ENCODE data around the gene CCDC85C.
A peak's percentile ranks its signal among the peaks of the same experiment; 100 is the strongest.

CCDC85C gene

DNA sequence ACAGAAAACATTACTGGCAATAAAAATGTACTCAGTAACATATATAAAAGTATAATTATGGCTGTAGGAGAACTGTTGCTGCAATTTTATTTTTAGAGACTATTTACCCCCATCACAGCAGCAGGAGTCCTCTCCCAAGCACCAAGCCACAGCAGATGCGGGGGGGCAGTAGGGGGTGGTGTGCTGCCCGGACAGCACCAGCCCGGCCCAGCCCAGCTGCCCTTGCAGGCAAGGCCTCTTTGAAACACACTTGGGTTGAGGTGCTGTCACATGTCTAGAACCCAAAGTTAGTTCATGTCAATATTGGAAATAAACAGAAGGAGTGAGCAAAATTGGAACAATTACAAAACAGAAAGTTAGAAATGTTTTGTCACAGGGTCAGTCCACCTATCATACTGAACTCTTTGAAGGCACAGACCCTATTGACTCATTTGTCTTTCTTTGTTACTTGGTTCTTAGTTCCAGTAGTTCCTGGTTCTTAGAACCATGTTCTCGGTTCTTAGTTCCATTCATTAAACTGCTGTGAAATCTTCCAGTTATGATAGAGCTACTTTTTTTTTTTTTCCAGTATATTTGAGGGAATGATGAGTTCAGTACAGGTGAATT is 100.1 kb downstream of the CCDC85C start:
- peaks cover 46% of the 10 kb centered on the region for H3K36me3 ChIP-seq (ENCODE audit: insufficient read depth, low read length)
- no peak overlapping the region for H2AFZ ChIP-seq (ENCODE audit: low read length, unreplicated experiment)
- H3K27me3 ChIP-seq (ENCODE audit: insufficient read depth, low read length) = no peaks in the 10 kb centered on the region
- H3K27ac ChIP-seq (ENCODE audit: low read depth, low read length) = no peak overlapping the region
- H3K4me1 ChIP-seq (ENCODE audit: control insufficient read depth, insufficient read depth, low read length, unreplicated experiment) = no peaks in the 10 kb centered on the region
- no peak overlapping the region for H3K4me3 ChIP-seq (ENCODE audit: low read depth, low read length)
- H3K79me2 ChIP-seq (ENCODE audit: control insufficient read depth, insufficient read depth, low read length, unreplicated experiment) = no peaks in the 10 kb centered on the region

- no peak overlapping the region for H3K4me3 ChIP-seq (ENCODE audit: low read depth, low read length)
- H3K27ac ChIP-seq (ENCODE audit: low read depth, low read length) = no peak overlapping the region
- no peaks in the 10 kb centered on the region for H3K79me2 ChIP-seq (ENCODE audit: control insufficient read depth, insufficient read depth, low read length, unreplicated experiment)
- no peaks in the 10 kb centered on the region for H3K27me3 ChIP-seq (ENCODE audit: insufficient read depth, low read length)
- no peak overlapping the region for H2AFZ ChIP-seq (ENCODE audit: low read length, unreplicated experiment)
- no peaks in the 10 kb centered on the region for H3K4me1 ChIP-seq (ENCODE audit: control insufficient read depth, insufficient read depth, low read length, unreplicated experiment)
- peaks cover 41% of the 10 kb centered on the region for H3K36me3 ChIP-seq (ENCODE audit: insufficient read depth, low read length)
These were observed 101.0 kb downstream of the CCDC85C start for GRCh38 chr14:99502989-99503421.

DNA sequence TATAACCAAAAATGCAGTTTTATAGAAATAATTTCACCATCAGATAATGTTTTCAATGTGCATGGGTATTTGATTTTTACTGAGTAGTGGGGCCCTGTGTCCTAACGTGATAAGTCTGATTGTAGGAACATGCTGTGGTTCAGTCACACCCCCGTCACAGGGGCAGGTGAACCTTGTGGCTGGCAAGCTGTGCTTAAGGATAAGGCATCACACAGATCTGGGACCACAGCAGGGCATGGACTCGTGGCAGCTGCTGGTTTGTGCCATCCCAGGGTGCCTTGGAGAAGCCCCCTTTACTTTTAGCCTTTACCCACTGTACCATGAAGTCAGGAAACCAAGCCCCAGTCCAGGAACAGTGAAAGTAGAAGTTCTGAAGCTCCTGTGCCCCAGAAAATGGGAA is 106.1 kb downstream of the CCDC85C start:
- Histone ChIP-seq H3K79me2 (ENCODE audit: control insufficient read depth, insufficient read depth, low read length, unreplicated experiment) (peaks cover 15% of the 10 kb centered on the region), H2AFZ (ENCODE audit: low read length, unreplicated experiment) (no peak overlapping the region), H3K36me3 (ENCODE audit: insufficient read depth, low read length) (peaks cover 51% of the 10 kb centered on the region), H3K27me3 (ENCODE audit: insufficient read depth, low read length) (no peaks in the 10 kb centered on the region), H3K4me1 (ENCODE audit: control insufficient read depth, insufficient read depth, low read length, unreplicated experiment) (no peaks in the 10 kb centered on the region), H3K27ac (ENCODE audit: low read depth, low read length) (no peak overlapping the region), H3K4me3 (ENCODE audit: low read depth, low read length) (no peak overlapping the region)

DNA sequence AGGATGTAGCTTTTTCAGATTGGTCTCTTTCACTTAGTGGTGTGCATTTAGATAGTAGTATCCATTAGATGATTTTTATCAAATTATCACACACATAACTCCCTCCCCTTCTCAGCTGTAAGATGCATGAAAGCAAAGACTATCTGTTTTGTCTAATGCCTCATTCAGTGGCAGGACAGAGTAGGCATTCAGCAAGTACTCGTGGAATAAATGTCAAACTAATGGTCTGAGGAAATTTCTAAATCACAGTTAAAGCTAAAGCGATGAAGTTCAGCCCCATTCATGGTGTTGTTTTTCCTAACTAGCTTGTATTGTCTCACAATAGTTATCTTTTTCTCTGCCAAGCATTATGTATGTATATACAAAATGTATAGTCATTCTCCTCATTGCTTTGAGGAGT is 106.7 kb downstream of the CCDC85C start:
- Histone ChIP-seq H3K4me3 (ENCODE audit: low read depth, low read length) (no peak overlapping the region), H3K27ac (ENCODE audit: low read depth, low read length) (no peak overlapping the region), H3K27me3 (ENCODE audit: insufficient read depth, low read length) (no peaks in the 10 kb centered on the region), H2AFZ (ENCODE audit: low read length, unreplicated experiment) (no peak overlapping the region), H3K79me2 (ENCODE audit: control insufficient read depth, insufficient read depth, low read length, unreplicated experiment) (peaks cover 20% of the 10 kb centered on the region), H3K36me3 (ENCODE audit: insufficient read depth, low read length) (peaks cover 46% of the 10 kb centered on the region), H3K4me1 (ENCODE audit: control insufficient read depth, insufficient read depth, low read length, unreplicated experiment) (no peaks in the 10 kb centered on the region)

DNA sequence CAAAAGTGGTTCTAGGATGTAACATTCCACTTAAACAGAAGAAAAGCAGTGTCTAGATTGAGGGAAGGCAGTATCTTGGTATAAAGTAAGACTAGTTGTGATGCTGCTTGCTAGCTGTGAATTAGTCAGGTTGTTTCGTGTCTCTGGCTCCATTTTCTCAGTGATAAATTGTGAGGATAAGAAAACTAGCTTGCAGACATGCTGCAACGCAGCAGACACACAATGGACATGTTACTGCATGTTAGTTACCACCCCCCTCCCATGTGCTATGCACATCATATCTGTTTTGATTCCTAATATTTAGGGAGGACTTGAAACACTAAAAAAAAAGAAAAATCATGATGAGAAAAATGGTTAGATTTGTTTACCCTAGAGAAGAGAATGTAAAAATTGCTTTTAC is 119.9 kb downstream of the CCDC85C start:
- peaks cover 89% of the 10 kb centered on the region for H3K79me2 ChIP-seq (ENCODE audit: control insufficient read depth, insufficient read depth, low read length, unreplicated experiment)
- no peak overlapping the region for H3K4me3 ChIP-seq (ENCODE audit: low read depth, low read length)
- no peak overlapping the region for H3K27ac ChIP-seq (ENCODE audit: low read depth, low read length)
- no peaks in the 10 kb centered on the region for H3K27me3 ChIP-seq (ENCODE audit: insufficient read depth, low read length)
- H2AFZ ChIP-seq (ENCODE audit: low read length, unreplicated experiment) = no peak overlapping the region
- H3K36me3 ChIP-seq (ENCODE audit: insufficient read depth, low read length) = no peaks in the 10 kb centered on the region
- H3K4me1 ChIP-seq (ENCODE audit: control insufficient read depth, insufficient read depth, low read length, unreplicated experiment) = peaks cover 19% of the 10 kb centered on the region

DNA sequence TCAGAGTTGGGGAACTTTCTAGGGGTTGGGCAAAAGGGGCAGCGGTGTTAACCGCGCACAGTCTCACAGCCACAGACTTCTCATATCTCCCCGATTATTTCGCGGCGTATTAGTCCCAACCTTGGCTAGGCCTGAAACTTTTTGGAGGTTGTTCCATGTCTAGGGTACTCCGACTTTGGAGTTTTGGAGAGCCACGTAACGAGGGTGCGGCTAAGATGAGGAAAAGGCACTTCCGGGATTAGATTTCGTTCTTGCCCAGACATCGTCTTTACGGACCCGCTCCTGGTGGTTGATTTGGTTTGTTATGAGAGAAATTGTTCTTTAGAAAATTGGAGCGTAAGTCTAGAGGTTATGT is 122.3 kb downstream of the CCDC85C start:
- Histone ChIP-seq H3K36me3 (ENCODE audit: insufficient read depth, low read length) (no peaks in the 10 kb centered on the region), H3K4me1 (ENCODE audit: control insufficient read depth, insufficient read depth, low read length, unreplicated experiment) (peaks cover 31% of the 10 kb centered on the region), H3K27me3 (ENCODE audit: insufficient read depth, low read length) (no peaks in the 10 kb centered on the region), H3K27ac (ENCODE audit: low read depth, low read length) (peak overlapping the region; percentile 86), H3K79me2 (ENCODE audit: control insufficient read depth, insufficient read depth, low read length, unreplicated experiment) (peaks cover 89% of the 10 kb centered on the region), H2AFZ (ENCODE audit: low read length, unreplicated experiment) (no peak overlapping the region), H3K4me3 (ENCODE audit: low read depth, low read length) (peak overlapping the region; percentile 94)

- Histone ChIP-seq H3K36me3 (ENCODE audit: insufficient read depth, low read length) (no peaks in the 10 kb centered on the region), H3K27ac (ENCODE audit: low read depth, low read length) (peak within 1 kb of the TSS; percentile 86), H3K27me3 (ENCODE audit: insufficient read depth, low read length) (no peaks in the 10 kb centered on the region), H2AFZ (ENCODE audit: low read length, unreplicated experiment) (peak within 1 kb of the TSS; percentile 71), H3K4me1 (ENCODE audit: control insufficient read depth, insufficient read depth, low read length, unreplicated experiment) (peaks cover 31% of the 10 kb centered on the region), H3K4me3 (ENCODE audit: low read depth, low read length) (peak within 1 kb of the TSS; percentile 94), H3K79me2 (ENCODE audit: control insufficient read depth, insufficient read depth, low read length, unreplicated experiment) (peaks cover 89% of the 10 kb centered on the region)
These were observed 122.9 kb downstream of the CCDC85C start, which contains the start of gene CCNK for GRCh38 chr14:99480917-99481744. CCNK (plus strand) TSS chr14:99481409; CDS start chr14:99492678, 11,269 bp downstream.

DNA sequence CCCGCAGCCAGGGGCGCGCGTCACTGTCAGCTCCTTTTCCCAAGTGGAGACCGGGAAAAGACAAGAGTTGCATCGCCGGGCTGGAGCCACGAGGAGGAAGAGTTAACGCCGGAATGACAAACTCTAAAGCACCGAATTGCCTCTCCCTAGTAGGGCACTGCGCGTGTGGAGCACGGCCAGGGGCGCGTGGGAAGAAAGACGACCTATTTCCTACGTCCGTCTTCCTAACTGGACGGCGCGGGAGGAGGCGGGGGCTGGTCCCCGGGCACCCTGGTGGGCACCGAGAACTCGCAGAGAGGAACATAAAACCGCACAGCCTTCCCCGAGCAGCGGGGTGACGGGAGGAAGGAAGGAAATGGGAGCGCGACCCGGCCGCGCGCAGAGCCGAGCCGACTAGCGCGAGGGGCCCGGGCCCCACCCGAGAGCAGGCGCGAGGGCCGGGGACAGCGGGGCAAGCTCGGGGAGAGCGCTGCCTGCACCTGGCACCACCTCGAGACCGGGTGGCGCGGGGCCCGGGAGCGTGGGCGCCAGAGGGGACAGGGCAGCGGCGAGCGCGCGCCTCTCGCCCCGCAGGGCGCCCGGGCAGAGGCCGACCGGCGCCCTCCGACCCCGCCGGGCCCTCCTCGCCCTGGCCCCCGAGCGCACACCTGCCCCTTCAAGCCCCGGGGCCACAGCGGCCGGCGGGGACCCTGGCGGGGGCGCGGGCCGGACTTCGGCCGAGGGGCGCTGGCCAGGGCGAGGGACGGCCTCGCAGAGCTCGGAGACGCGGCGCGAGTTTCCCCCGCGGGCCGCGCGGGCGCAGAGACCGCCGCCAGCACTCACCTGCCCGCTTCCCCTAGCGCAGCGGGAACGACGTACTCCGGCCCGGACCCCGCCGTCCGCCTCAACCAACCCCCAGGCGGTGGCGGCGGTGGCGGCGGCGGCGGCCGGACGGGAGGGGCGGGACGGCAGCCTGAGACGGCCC is 123.8 kb downstream of the CCDC85C start, which contains the start of gene SETD3:
SETD3 (minus strand) TSS at position 954 of the 964 bp plus-strand sequence. CDS start 15,054 bp downstream, outside the sequence.
- Histone ChIP-seq H3K4me1 (ENCODE audit: control insufficient read depth, insufficient read depth, low read length, unreplicated experiment) (peaks cover 31% of the 10 kb centered on the region), H3K36me3 (ENCODE audit: insufficient read depth, low read length) (no peaks in the 10 kb centered on the region), H2AFZ (ENCODE audit: low read length, unreplicated experiment) (peak within 1 kb of the TSS; percentile 71), H3K4me3 (ENCODE audit: low read depth, low read length) (peak within 1 kb of the TSS; percentile 94), H3K79me2 (ENCODE audit: control insufficient read depth, insufficient read depth, low read length, unreplicated experiment) (peaks cover 89% of the 10 kb centered on the region), H3K27me3 (ENCODE audit: insufficient read depth, low read length) (no peaks in the 10 kb centered on the region), H3K27ac (ENCODE audit: low read depth, low read length) (peak within 1 kb of the TSS; percentile 86)

DNA sequence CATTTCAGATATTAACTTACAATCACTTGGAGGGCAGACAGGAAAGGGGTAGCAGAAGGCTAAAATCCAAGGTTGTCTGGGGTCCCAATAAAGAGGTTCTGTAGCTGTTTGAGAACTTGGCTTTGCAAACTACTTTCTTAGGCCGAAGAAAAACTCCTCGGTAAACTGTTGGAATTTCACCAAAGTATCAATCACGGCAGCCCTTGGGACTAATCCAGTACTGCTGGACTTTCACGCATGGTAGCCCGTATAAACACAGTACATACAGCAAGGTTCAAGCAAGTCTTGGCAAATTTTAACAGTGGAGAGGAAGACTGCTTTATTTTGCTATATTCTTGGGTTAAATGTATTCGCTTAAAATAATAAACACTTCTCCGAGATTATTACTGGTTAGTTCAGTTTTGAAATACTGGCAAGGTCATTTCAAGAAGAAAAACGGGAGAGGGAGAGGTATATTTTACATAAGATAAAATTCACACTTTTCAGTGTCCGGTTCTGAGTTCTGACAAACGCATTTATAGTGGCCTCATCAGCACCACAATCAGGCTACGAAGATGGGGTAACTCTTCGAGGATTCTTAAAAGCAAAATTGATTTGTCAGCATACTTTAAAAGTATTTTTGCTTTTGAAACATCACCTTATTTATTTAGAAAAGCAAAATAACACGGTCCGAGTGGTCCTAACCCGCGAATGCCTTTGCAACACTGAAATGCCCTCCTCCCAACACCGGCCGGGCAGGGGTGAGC is 124.7 kb downstream of the CCDC85C start:
- Histone ChIP-seq H3K4me1 (ENCODE audit: control insufficient read depth, insufficient read depth, low read length, unreplicated experiment) (peaks cover 31% of the 10 kb centered on the region), H3K4me3 (ENCODE audit: low read depth, low read length) (peak overlapping the region; percentile 92), H2AFZ (ENCODE audit: low read length, unreplicated experiment) (peak overlapping the region; percentile 71), H3K79me2 (ENCODE audit: control insufficient read depth, insufficient read depth, low read length, unreplicated experiment) (peaks cover 89% of the 10 kb centered on the region), H3K36me3 (ENCODE audit: insufficient read depth, low read length) (no peaks in the 10 kb centered on the region), H3K27ac (ENCODE audit: low read depth, low read length) (peak overlapping the region; percentile 51; the same call in 1 of the 2 replicates), H3K27me3 (ENCODE audit: insufficient read depth, low read length) (no peaks in the 10 kb centered on the region)

DNA sequence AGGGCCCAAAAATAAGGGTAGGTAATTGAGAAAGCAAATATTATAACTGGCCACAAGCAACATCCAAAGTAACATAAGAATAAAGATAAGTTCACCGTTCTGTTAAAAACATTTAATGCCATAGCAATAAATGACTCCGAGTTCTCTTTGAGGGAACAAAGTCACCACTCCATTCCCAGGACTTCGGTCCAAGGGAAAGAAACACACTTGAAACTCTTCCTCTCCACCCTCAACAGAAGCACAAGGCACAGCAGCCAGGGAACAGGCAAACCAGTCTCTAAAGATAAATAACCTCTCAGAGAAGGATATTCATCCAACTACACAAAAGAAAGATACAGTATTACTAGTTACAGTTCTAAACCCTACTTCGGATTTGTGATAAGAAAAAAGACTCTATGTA is 125.9 kb downstream of the CCDC85C start:
- Histone ChIP-seq H2AFZ (ENCODE audit: low read length, unreplicated experiment) (no peak overlapping the region), H3K36me3 (ENCODE audit: insufficient read depth, low read length) (no peaks in the 10 kb centered on the region), H3K4me1 (ENCODE audit: control insufficient read depth, insufficient read depth, low read length, unreplicated experiment) (peaks cover 28% of the 10 kb centered on the region), H3K27me3 (ENCODE audit: insufficient read depth, low read length) (no peaks in the 10 kb centered on the region), H3K27ac (ENCODE audit: low read depth, low read length) (no peak overlapping the region), H3K79me2 (ENCODE audit: control insufficient read depth, insufficient read depth, low read length, unreplicated experiment) (peaks cover 86% of the 10 kb centered on the region), H3K4me3 (ENCODE audit: low read depth, low read length) (peak overlapping the region; percentile 92)

Data from ACC112 (cell line).